Calu3 (cell line): ENCODE data around the gene FFAR3. TPM values are rescaled to one million over a fixed set of nuclear protein-coding genes. Genes with fewer than 3 reads are reported as not detected.

Experiments
- BruUV-seq: library from RNA; stranded (reverse); fragments of 400-500 nt; replicated peaks from 2 replicates; lab custom pipeline; 2021; lab: Mats Ljungman, UMichigan
- CTCF ChIA-PET: fragments of 300-600 bp; sonication (Branson Sonifier 250); formaldehyde crosslinking; loops from one replicate; lab custom pipeline; 2022; ENCODE audit warnings: antibody characterized with exemption; lab: Charles Lee
- DNase-seq: peaks from one replicate; pipeline ENCODE4 v3.0.0; 2022
- H3K27ac Mint-ChIP-seq: one replicate; pipeline ENCODE4 v1.8.0; 2022; ENCODE audit warnings: mixed read lengths; ENCODE audit not compliant: unreplicated experiment
- H3K27me3 Mint-ChIP-seq: one replicate; pipeline ENCODE4 v1.8.0; 2022; ENCODE audit warnings: mixed read lengths; ENCODE audit not compliant: unreplicated experiment
- H3K36me3 Mint-ChIP-seq: one replicate; pipeline ENCODE4 v1.8.0; 2022; ENCODE audit warnings: mild to moderate bottlenecking, moderate library complexity, mixed read lengths; ENCODE audit not compliant: insufficient read depth, unreplicated experiment
- H3K4me1 Mint-ChIP-seq: one replicate; pipeline ENCODE4 v1.8.0; 2022; ENCODE audit warnings: mild to moderate bottlenecking, low read depth, mixed read lengths; ENCODE audit not compliant: unreplicated experiment
- H3K4me3 Mint-ChIP-seq: one replicate; pipeline ENCODE4 v1.8.0; 2022; ENCODE audit warnings: mild to moderate bottlenecking, low read depth, moderate library complexity, mixed read lengths; ENCODE audit not compliant: unreplicated experiment
- H3K9me3 Mint-ChIP-seq: one replicate; pipeline ENCODE4 v1.8.0; 2022; ENCODE audit warnings: low read depth, mixed read lengths; ENCODE audit not compliant: unreplicated experiment
- intact Hi-C: fragments of 100-400 bp; cut with micrococcal nuclease; formaldehyde crosslinking; loops from one replicate; pipeline ENCODE4 v1.10.0; 2022; ENCODE audit not compliant: unreplicated experiment
- total RNA-seq: library from RNA; stranded (reverse); gene quantifications from 2 replicates; pipeline ENCODE4 v1.2.3, GENCODE V29; 2022
- TF ChIP-seq, protein P1 (sequence below): fragments of 200-600 bp; IDR thresholded peaks from one replicate; pipeline ENCODE4 v1.8.0; 2022; ENCODE audit warnings: antibody characterized with exemption; ENCODE audit not compliant: unreplicated experiment

The FFAR3 gene
- total RNA-seq, 1 experiment from 2014 or later: not detected

GRCh38 chr19:35349614-35350521 lies 8.4 kb upstream of the FFAR3 start:
- Mint-ChIP-seq H3K36me3 (no peaks in the 10 kb centered on the region), H3K9me3 (no peaks in the 10 kb centered on the region), H3K27me3 (peaks cover 61% of the 10 kb centered on the region), H3K27ac (no peak overlapping the region), H3K4me3 (no peak overlapping the region), H3K4me1 (no peaks in the 10 kb centered on the region)
- no peak for DNase-seq
- intact Hi-C loops: no loop called here
- CTCF ChIA-PET: interaction anchor here (0.5 to 1.7 kb wide), 3 partner anchors 30 to 145 kb away, joined by 3 to 4 read pairs (median 3); no protein-coding TSS in a partner anchor
- no TSS peak for BruUV-seq
- TF ChIP-seq, protein P1, sequence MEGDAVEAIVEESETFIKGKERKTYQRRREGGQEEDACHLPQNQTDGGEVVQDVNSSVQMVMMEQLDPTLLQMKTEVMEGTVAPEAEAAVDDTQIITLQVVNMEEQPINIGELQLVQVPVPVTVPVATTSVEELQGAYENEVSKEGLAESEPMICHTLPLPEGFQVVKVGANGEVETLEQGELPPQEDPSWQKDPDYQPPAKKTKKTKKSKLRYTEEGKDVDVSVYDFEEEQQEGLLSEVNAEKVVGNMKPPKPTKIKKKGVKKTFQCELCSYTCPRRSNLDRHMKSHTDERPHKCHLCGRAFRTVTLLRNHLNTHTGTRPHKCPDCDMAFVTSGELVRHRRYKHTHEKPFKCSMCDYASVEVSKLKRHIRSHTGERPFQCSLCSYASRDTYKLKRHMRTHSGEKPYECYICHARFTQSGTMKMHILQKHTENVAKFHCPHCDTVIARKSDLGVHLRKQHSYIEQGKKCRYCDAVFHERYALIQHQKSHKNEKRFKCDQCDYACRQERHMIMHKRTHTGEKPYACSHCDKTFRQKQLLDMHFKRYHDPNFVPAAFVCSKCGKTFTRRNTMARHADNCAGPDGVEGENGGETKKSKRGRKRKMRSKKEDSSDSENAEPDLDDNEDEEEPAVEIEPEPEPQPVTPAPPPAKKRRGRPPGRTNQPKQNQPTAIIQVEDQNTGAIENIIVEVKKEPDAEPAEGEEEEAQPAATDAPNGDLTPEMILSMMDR: no peak

GRCh38 chr19:35350591-35350990 lies 7.7 kb upstream of the FFAR3 start:
- no peak overlapping the region for H3K4me3 Mint-ChIP-seq
- H3K27ac Mint-ChIP-seq: no peak overlapping the region
- no peak for DNase-seq
- no peaks in the 10 kb centered on the region for H3K9me3 Mint-ChIP-seq
- H3K36me3 Mint-ChIP-seq: no peaks in the 10 kb centered on the region
- H3K4me1 Mint-ChIP-seq: no peaks in the 10 kb centered on the region
- H3K27me3 Mint-ChIP-seq: peaks cover 64% of the 10 kb centered on the region
- TF ChIP-seq, protein P1: no peak
- intact Hi-C loops: no loop called here
- BruUV-seq: no TSS peak
- CTCF ChIA-PET: interaction anchor here (0.6 to 1.7 kb wide), 2 partner anchors 145 to 263 kb away, joined by 4 to 5 read pairs; no protein-coding TSS in a partner anchor

DNA sequence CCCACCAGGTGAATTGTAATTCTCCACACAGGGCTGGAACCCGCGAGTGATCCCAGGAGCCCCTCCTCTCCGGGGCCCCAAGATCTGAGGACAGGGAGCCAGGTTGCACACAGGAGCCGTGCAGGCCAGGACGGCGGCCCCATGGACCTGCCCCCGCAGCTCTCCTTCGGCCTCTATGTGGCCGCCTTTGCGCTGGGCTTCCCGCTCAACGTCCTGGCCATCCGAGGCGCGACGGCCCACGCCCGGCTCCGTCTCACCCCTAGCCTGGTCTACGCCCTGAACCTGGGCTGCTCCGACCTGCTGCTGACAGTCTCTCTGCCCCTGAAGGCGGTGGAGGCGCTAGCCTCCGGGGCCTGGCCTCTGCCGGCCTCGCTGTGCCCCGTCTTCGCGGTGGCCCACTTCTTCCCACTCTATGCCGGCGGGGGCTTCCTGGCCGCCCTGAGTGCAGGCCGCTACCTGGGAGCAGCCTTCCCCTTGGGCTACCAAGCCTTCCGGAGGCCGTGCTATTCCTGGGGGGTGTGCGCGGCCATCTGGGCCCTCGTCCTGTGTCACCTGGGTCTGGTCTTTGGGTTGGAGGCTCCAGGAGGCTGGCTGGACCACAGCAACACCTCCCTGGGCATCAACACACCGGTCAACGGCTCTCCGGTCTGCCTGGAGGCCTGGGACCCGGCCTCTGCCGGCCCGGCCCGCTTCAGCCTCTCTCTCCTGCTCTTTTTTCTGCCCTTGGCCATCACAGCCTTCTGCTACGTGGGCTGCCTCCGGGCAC lies 6.7 kb upstream of the FFAR3 start:
- no peak overlapping the region for H3K4me3 Mint-ChIP-seq
- CTCF ChIA-PET: interaction anchor here (2.6 kb wide), 1 partner anchor 117 kb away, joined by 27 read pairs; no protein-coding TSS in a partner anchor
- DNase-seq: no peak
- peaks cover 65% of the 10 kb centered on the region for H3K27me3 Mint-ChIP-seq
- TF ChIP-seq, protein P1: no peak
- BruUV-seq: no TSS peak
- H3K4me1 Mint-ChIP-seq: no peaks in the 10 kb centered on the region
- no peaks in the 10 kb centered on the region for H3K36me3 Mint-ChIP-seq
- intact Hi-C loops: loop anchor here (1.0 kb wide), 2 partner anchors 117 to 144 kb away; no protein-coding TSS in a partner anchor
- no peak overlapping the region for H3K27ac Mint-ChIP-seq
- H3K9me3 Mint-ChIP-seq: no peaks in the 10 kb centered on the region

GRCh38 chr19:35352177-35352447 lies 6.1 kb upstream of the FFAR3 start:
- no peaks in the 10 kb centered on the region for H3K36me3 Mint-ChIP-seq
- no peaks in the 10 kb centered on the region for H3K9me3 Mint-ChIP-seq
- no peaks in the 10 kb centered on the region for H3K4me1 Mint-ChIP-seq
- TF ChIP-seq, protein P1: no peak
- intact Hi-C loops: loop anchor here (1.0 kb wide), 2 partner anchors 116 to 143 kb away; no protein-coding TSS in a partner anchor
- peaks cover 65% of the 10 kb centered on the region for H3K27me3 Mint-ChIP-seq
- H3K27ac Mint-ChIP-seq: no peak overlapping the region
- CTCF ChIA-PET: interaction anchor here (0.6 to 2.6 kb wide), 6 partner anchors 22 to 143 kb away, joined by 3 to 27 read pairs (median 4); partner anchors contain the start of gene USF2
- no peak overlapping the region for H3K4me3 Mint-ChIP-seq
- no TSS peak for BruUV-seq
- DNase-seq: no peak
